ENCODE measurements around the gene ELOVL6.
"Not testable (repeated sequence)": the region's sequence is repeated elsewhere in the genome, so short reads cannot be mapped to it uniquely, and the experiment has no call there.

Gene ELOVL6

GRCh38 chr4:110163327-110164069 lies 34.9 kb downstream of the ELOVL6 start:
- H3K4me1 ChIP-seq (ENCODE audit: low read length), result 0 out of 2 replicates have a peak, but pooled peaks cover 6% of the 10 kb centered on the region

GRCh38 chr4:110160618-110161017 lies 37.8 kb downstream of the ELOVL6 start:
- Histone ChIP-seq H4K20me1 (ENCODE audit: insufficient read depth, low read length) (no peaks in the 10 kb centered on the region), H3K79me2 (ENCODE audit: low read length) (no peaks in the 10 kb centered on the region), H3K4me3 (ENCODE audit: low read length) (no peak overlapping the region), H3K27me3 (ENCODE audit: low read depth, low read length) (no peaks in the 10 kb centered on the region), H3K4me1 (ENCODE audit: low read length) (0 out of 2 replicates have a peak, but pooled peaks cover 6% of the 10 kb centered on the region), H3K9me3 (ENCODE audit: insufficient read depth, low read length) (no peaks in the 10 kb centered on the region), H3K36me3 (replicated peaks; ENCODE audit: low read depth, low read length) (peaks cover 7% of the 10 kb centered on the region), H2AFZ (ENCODE audit: low read depth, low read length) (no peak overlapping the region), H3K4me2 (ENCODE audit: low read length) (no peak overlapping the region), H3K27ac (ENCODE audit: low read length) (no peak overlapping the region), H3K9ac (ENCODE audit: low read length) (no peak overlapping the region)
- TF ChIP-seq CTCF (IDR thresholded peaks at IDR 0.05; ENCODE audit: low read depth, low read length), result no peak
- TF ChIP-seq EZH2phosphoT487 (IDR thresholded peaks at IDR 0.05; ENCODE audit: low read depth), result no peak

More at GRCh38 chr4:110163327-110164069, 34.9 kb downstream of the ELOVL6 start:
- H3K36me3 ChIP-seq (replicated peaks; ENCODE audit: low read depth, low read length), result peaks cover 7% of the 10 kb centered on the region
- H3K27me3 ChIP-seq (ENCODE audit: low read depth, low read length), result no peaks in the 10 kb centered on the region
- H3K9me3 ChIP-seq (ENCODE audit: insufficient read depth, low read length), result no peaks in the 10 kb centered on the region
- no peak overlapping the region for H2AFZ ChIP-seq (ENCODE audit: low read depth, low read length)
- no peak overlapping the region for H3K27ac ChIP-seq (ENCODE audit: low read length)
- no peak for TF ChIP-seq EZH2phosphoT487 (IDR thresholded peaks at IDR 0.05; ENCODE audit: low read depth)
- TF ChIP-seq CTCF (IDR thresholded peaks at IDR 0.05; ENCODE audit: low read depth, low read length), result no peak
- H4K20me1 ChIP-seq (ENCODE audit: insufficient read depth, low read length), result no peaks in the 10 kb centered on the region
- no peaks in the 10 kb centered on the region for H3K79me2 ChIP-seq (ENCODE audit: low read length)
- no peak overlapping the region for H3K9ac ChIP-seq (ENCODE audit: low read length)
- H3K4me2 ChIP-seq (ENCODE audit: low read length), result no peak overlapping the region
- H3K4me3 ChIP-seq (ENCODE audit: low read length), result no peak overlapping the region

- TF ChIP-seq EZH2phosphoT487 (IDR thresholded peaks at IDR 0.05; ENCODE audit: low read depth) (no peak), CTCF (IDR thresholded peaks at IDR 0.05; ENCODE audit: low read depth, low read length) (no peak)
- Histone ChIP-seq H3K27ac (ENCODE audit: low read length) (no peak overlapping the region), H3K4me2 (ENCODE audit: low read length) (no peak overlapping the region), H3K79me2 (ENCODE audit: low read length) (no peaks in the 10 kb centered on the region), H3K36me3 (replicated peaks; ENCODE audit: low read depth, low read length) (peaks cover 7% of the 10 kb centered on the region), H3K9me3 (ENCODE audit: insufficient read depth, low read length) (no peaks in the 10 kb centered on the region), H2AFZ (ENCODE audit: low read depth, low read length) (no peak overlapping the region), H3K4me3 (ENCODE audit: low read length) (no peak overlapping the region), H3K9ac (ENCODE audit: low read length) (no peak overlapping the region), H4K20me1 (ENCODE audit: insufficient read depth, low read length) (no peaks in the 10 kb centered on the region), H3K27me3 (ENCODE audit: low read depth, low read length) (no peaks in the 10 kb centered on the region), H3K4me1 (ENCODE audit: low read length) (0 out of 2 replicates have a peak, but pooled peaks cover 6% of the 10 kb centered on the region)
These were observed 38.9 kb downstream of the ELOVL6 start for GRCh38 chr4:110159541-110159940.

GRCh38 chr4:110157580-110157979 lies 40.8 kb downstream of the ELOVL6 start:
- no peaks in the 10 kb centered on the region for H4K20me1 ChIP-seq (ENCODE audit: insufficient read depth, low read length)
- H3K9ac ChIP-seq (ENCODE audit: low read length), result no peak overlapping the region
- H3K9me3 ChIP-seq (ENCODE audit: insufficient read depth, low read length), result no peaks in the 10 kb centered on the region
- no peak overlapping the region for H2AFZ ChIP-seq (ENCODE audit: low read depth, low read length)
- TF ChIP-seq EZH2phosphoT487 (IDR thresholded peaks at IDR 0.05; ENCODE audit: low read depth) (no peak), CTCF (IDR thresholded peaks at IDR 0.05; ENCODE audit: low read depth, low read length) (no peak)
- H3K36me3 ChIP-seq (replicated peaks; ENCODE audit: low read depth, low read length), result peaks cover 5% of the 10 kb centered on the region
- H3K4me1 ChIP-seq (ENCODE audit: low read length), result no peaks in the 10 kb centered on the region
- H3K27me3 ChIP-seq (ENCODE audit: low read depth, low read length), result no peaks in the 10 kb centered on the region
- no peak overlapping the region for H3K4me2 ChIP-seq (ENCODE audit: low read length)
- H3K27ac ChIP-seq (ENCODE audit: low read length), result no peak overlapping the region
- H3K4me3 ChIP-seq (ENCODE audit: low read length), result no peak overlapping the region
- H3K79me2 ChIP-seq (ENCODE audit: low read length), result no peaks in the 10 kb centered on the region

- H2AFZ ChIP-seq (ENCODE audit: low read depth, low read length); H4K20me1 ChIP-seq (ENCODE audit: insufficient read depth, low read length); H3K36me3 ChIP-seq (replicated peaks; ENCODE audit: low read depth, low read length); H3K4me1 ChIP-seq (ENCODE audit: low read length); H3K4me2 ChIP-seq (ENCODE audit: low read length); H3K9ac ChIP-seq (ENCODE audit: low read length); H3K27ac ChIP-seq (ENCODE audit: low read length); H3K79me2 ChIP-seq (ENCODE audit: low read length); H3K4me3 ChIP-seq (ENCODE audit: low read length); H3K9me3 ChIP-seq (ENCODE audit: insufficient read depth, low read length); H3K27me3 ChIP-seq (ENCODE audit: low read depth, low read length): not testable (repeated sequence)
These were observed 41.2 kb downstream of the ELOVL6 start for GRCh38 chr4:110157166-110157565.

All from OCI-LY3 (cell line).